Pancreas (tissue), 10 donors: ENCODE results near the gene LEP. TPM values are rescaled to one million over a fixed set of nuclear protein-coding genes. Genes with fewer than 3 reads are reported as not detected.

ENCODE experiments used
- ATAC-seq, 4 donors: fragments of 200-7000 bp; cut with Tn5 transposase; one replicate each; pipeline versions ENCODE4 v1.8.0 to v1.9.1; 2020; ENCODE audit warnings: mild to moderate bottlenecking in 4 of 4, moderate library complexity in 4 of 4
- DNase-seq, 6 donors: peaks; one replicate each; pipeline ENCODE4 v3.0.0-alpha.2; 2020
- FAIRE-seq: peaks from 2 replicates; lab custom pipeline; 2012; peaks lifted over from hg19 to GRCh38; lab: Jason Lieb, UNC
- H3K27ac ChIP-seq, 4 donors: fragments of 200-600 bp; sonication (generic); 1 replicate in 3 of 4; 2 replicates in 1 of 4; pipeline versions ENCODE4 v1.5.0 to v1.8.0; 2020
- H3K27me3 ChIP-seq, 4 donors: fragments of 200-600 bp; one replicate each; pipeline ENCODE4 v1.8.0; 2021
- H3K36me3 ChIP-seq, 3 donors: fragments of 200-600 bp; sonication (generic) in 1 of 3; one replicate each; pipeline versions ENCODE4 v1.5.0 to v1.8.0; 2020 to 2021
- H3K4me1 ChIP-seq, 3 donors: fragments of 200-600 bp; one replicate each; pipeline ENCODE4 v1.8.0; 2021
- H3K4me3 ChIP-seq, 4 donors: fragments of 200-600 bp; sonication (generic) in 2 of 4; one replicate each; pipeline versions ENCODE4 v1.5.0 to v1.8.0; 2020 to 2021
- H3K9me3 ChIP-seq, 4 donors: fragments of 200-600 bp; one replicate each; pipeline ENCODE4 v1.8.0; 2021
- WGBS, 2 donors: extraction: QIAGEN DNeasy Blood & Tissue Kit; methylation state at CpG; one replicate each; pipeline ENCODE4 v1.1.7; 2013; 5-methylcytosine and 5-hydroxymethylcytosine counted together
- intact Hi-C, 3 donors: fragments of 100-400 bp; cut with DNase I; formaldehyde crosslinking; loops; one replicate each; pipeline versions ENCODE4 v1.11.1 to v1.14.2; 2022
- polyA plus RNA-seq, 2 donors: library from polyadenylated mRNA; stranded (reverse); fragments of 200-250 nt; gene quantifications; one replicate each; pipeline ENCODE4 v1.2.3, GENCODE V29; 2013
- total RNA-seq, 6 donors: library from RNA; stranded (reverse); fragmentation: NEBNext Ultra II Directional in 4 of 6; extraction: Animal tissue kit (Norgen Biotek cat#: 25700) in 4 of 6; gene quantifications; one replicate each; pipeline versions ENCODE4 v1.2.1 to v1.2.4, GENCODE V29; 2021 to 2023
- TF ChIP-seq, protein P1 (sequence below), 4 donors: fragments of 200-600 bp; sonication (generic) in 3 of 4; IDR thresholded peaks; one replicate each; pipeline versions ENCODE4 v1.5.0 to v1.8.0; 2021; ENCODE audit warnings: antibody characterized with exemption in 4 of 4
- donor health status: healthy with polysubstance abuse.
- donor health status: DM: no; HTN: no; CAD: no; lungs with moderate emphysema.
- donor health status: DM: no; HTN: no; CAD: no.
- donor health status: control.
- donor health status: control.
- donor health status: Bipolar disorder and iron deficiency.
- donor health status: DM: yes; HTN: yes; CAD: no.
- donor health status: DM: no; HTN: no; CAD: no.
- donor health status: DM: no; HTN: no; CAD: no.
- donor health status: DM: yes; HTN: yes; CAD: no.

LEP gene
- total and polyA plus RNA-seq, 8 donors = 0.05 to 5.2 (median 0.14) TPM; not detected in 1

DNA sequence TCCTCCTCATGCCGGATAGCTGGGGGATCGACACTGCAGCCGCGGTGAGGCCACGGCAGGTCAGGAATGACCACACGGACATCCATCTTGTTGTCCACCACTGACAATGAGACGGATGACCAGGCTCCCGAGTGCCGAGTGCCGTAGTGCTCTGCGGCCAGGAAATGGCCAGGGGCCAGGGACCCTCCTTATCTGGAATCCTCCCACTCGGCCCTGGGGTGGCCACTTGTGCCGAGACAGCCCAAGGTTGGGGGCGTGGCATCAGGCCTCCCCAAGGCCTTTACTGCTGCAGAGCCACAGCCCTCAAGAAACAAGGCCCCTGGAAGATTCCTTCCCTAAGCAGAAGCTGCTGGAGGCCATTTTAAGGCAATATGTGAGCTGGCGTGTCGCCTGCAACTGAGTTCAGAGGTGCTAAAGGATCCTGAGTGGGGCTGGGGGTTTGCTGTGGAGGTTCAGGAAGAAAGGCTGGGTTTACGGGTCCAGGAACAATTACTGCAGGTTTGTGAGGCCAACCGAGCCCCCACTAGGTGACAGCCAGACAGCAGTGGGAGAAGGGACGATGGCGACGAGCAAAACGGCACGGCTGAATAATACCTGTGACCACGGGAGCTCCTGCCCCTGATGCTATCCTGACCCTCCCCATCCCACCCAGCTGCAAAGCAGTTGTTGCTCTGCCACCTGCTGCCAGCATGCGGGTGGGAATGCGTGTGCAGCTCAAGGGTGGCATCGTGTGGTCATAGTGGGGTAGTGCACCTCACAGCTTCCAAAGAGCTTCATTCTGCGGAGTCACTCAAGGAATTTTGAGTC is 31.6 kb upstream of the LEP start:
- ATAC-seq = peak; percentile 78 to 99 (median 96)
- Histone ChIP-seq H3K27ac (no peak overlapping the region), H3K27me3 (no peaks in the 10 kb centered on the region), H3K4me1 (no peaks in the 10 kb centered on the region), H3K4me3 (no peak overlapping the region), H3K9me3 (no peaks in the 10 kb centered on the region), H3K36me3 (no peaks in the 10 kb centered on the region)
- intact Hi-C loops = loop anchor here (5.0 to 10.0 kb wide), 3 partner anchors 77 to 505 kb away; no protein-coding TSS in a partner anchor
- FAIRE-seq = peak; percentile 34
- DNase-seq = peak; percentile 51 to 87 (median 76)
- TF ChIP-seq, protein P1, sequence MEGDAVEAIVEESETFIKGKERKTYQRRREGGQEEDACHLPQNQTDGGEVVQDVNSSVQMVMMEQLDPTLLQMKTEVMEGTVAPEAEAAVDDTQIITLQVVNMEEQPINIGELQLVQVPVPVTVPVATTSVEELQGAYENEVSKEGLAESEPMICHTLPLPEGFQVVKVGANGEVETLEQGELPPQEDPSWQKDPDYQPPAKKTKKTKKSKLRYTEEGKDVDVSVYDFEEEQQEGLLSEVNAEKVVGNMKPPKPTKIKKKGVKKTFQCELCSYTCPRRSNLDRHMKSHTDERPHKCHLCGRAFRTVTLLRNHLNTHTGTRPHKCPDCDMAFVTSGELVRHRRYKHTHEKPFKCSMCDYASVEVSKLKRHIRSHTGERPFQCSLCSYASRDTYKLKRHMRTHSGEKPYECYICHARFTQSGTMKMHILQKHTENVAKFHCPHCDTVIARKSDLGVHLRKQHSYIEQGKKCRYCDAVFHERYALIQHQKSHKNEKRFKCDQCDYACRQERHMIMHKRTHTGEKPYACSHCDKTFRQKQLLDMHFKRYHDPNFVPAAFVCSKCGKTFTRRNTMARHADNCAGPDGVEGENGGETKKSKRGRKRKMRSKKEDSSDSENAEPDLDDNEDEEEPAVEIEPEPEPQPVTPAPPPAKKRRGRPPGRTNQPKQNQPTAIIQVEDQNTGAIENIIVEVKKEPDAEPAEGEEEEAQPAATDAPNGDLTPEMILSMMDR (IDR thresholded peaks at IDR 0.05) = peak; percentile 92 to 97 (median 95)
- WGBS, 2 donors = 30 to 32% methylated on average over 28 of the region's 28 CpGs

DNA sequence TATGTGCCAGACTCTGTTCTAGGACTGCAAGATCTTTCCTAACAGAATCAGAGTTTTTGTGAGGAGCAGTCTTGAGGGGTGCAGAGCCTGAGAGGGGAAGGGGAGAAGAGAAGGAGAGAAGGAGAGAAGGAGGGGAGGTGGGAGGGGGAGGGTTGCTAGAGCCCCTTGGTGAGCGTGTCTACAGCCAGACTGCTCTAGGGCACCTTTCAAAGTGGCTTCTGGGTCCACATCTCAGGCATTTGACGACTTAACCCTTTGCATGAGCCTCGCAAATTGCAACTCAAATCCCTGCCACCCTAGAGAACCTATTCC is 31.1 kb upstream of the LEP start:
- Histone ChIP-seq H3K36me3 (no peaks in the 10 kb centered on the region), H3K4me1 (no peaks in the 10 kb centered on the region), H3K27ac (no peak overlapping the region), H3K27me3 (no peaks in the 10 kb centered on the region), H3K9me3 (no peaks in the 10 kb centered on the region), H3K4me3 (no peak overlapping the region)
- intact Hi-C loops = loop anchor here (5.0 to 10.0 kb wide), 2 partner anchors 78 to 505 kb away; no protein-coding TSS in a partner anchor
- TF ChIP-seq, protein P1 (IDR thresholded peaks at IDR 0.05) = no peak
- whole genome bisulfite sequencing, 2 donors = 32 to 38% methylated on average over 3 of the region's 3 CpGs
- DNase-seq (no peak), FAIRE-seq (no peak), ATAC-seq (no peak)

DNA sequence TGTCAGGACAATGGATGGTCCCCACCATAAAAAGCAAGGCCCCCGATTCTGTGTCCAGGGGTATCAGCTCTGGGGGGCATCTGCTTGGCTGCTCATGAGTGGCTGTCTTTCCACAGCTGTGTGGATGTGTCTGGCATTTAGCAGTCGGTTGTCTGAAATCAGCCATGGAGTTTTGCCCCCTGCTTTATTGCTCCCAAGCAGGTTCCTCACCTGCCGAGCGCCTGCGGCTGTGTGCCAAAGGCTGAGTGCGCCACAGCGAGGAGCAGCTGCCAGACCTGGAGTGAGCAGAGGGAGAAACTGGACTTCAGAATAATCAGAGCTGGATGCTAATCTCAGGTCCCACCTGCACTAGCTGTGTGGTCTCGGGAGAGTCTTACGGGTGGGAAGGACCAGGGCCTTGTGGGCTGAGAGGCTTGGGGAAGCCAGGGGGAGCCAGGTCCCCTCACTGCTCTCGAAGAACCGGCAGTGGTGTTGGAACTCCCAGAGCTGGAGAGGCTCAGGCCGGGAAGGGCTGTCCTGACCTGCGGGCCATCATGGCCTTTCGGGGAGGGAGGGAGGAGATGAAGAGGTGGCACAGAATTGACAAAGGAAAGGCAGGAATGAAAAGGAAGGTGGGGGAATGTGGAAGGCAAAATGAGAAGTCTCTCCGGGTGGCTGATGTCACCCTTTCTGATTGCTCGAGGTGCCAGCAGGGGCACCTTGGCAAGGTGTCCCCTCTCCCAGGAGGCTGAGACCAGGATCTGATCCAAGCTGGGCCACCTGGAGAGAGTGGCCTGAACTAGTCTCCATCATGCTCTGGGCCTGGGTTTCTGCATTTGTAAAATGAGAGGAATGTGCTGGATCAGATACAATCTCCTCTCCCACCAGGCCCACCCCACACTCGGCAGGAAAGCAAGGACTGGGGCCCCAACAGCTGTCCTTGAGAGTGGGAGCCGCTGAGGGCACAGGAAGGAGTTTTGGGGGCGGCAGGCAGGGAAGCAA is 30.2 kb upstream of the LEP start:
- Histone ChIP-seq H3K9me3 (no peaks in the 10 kb centered on the region), H3K27me3 (no peaks in the 10 kb centered on the region), H3K4me3 (no peak overlapping the region), H3K36me3 (no peaks in the 10 kb centered on the region), H3K4me1 (no peaks in the 10 kb centered on the region), H3K27ac (no peak overlapping the region)
- no peak for FAIRE-seq
- TF ChIP-seq, protein P1 (IDR thresholded peaks at IDR 0.05) = no peak
- intact Hi-C loops = loop anchor here (5.0 to 10.0 kb wide), 2 partner anchors 79 to 506 kb away; no protein-coding TSS in a partner anchor
- 64 to 66% methylated on average over 19 of the region's 19 CpGs for WGBS, 2 donors
- peak in 2 of 6 donors; percentile 43 to 47 for DNase-seq
- no peak for ATAC-seq

DNA sequence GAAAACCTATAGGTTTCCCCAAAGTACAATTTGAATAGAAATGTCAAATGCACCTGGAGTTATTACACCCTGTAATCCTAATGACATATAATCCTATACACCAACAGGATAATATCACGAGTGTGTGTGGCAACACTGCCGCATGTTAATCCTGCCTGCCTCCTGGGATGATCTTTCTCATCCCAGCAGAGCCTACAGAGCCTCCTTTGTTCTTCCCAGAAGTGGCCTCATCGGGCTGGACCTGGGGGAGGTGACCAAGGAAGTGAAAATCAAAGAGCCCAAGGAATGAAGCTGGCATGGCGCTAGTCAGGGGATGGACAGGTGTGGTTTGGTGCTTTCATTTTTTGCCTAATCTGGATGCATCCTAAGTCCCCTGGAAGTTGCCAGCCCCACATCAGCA is 29.5 kb upstream of the LEP start:
- Histone ChIP-seq H3K4me3 (no peak overlapping the region), H3K9me3 (no peaks in the 10 kb centered on the region), H3K36me3 (no peaks in the 10 kb centered on the region), H3K4me1 (no peaks in the 10 kb centered on the region), H3K27ac (no peak overlapping the region), H3K27me3 (no peaks in the 10 kb centered on the region)
- FAIRE-seq (no peak), DNase-seq (peak in 1 of 6 donors; percentile 28), ATAC-seq (no peak)
- TF ChIP-seq, protein P1 (IDR thresholded peaks at IDR 0.05) = no peak
- 49 to 51% methylated on average over 4 of the region's 4 CpGs for WGBS, 2 donors
- intact Hi-C loops = loop anchor here (5.0 to 10.0 kb wide), 2 partner anchors 79 to 507 kb away; no protein-coding TSS in a partner anchor
